H1 (cell line): ENCODE measurements around the gene CTBP2.

ENCODE experiments used
- BCL11A ChIP-seq, 2 experiments: IDR thresholded peaks; one replicate each; pipeline ENCODE4 v1.6.1; 2011; ENCODE audit warnings: low read depth in 2 of 2, low read length in 2 of 2, mild to moderate bottlenecking in 2 of 2
- BRCA1 ChIP-seq: IDR thresholded peaks from 2 replicates; pipeline ENCODE4 v1.6.1; 2012; ENCODE audit warnings: low read depth, low read length, improper control_type of control experiment
- CTCF ChIP-seq, 3 experiments: IDR thresholded peaks; 1 replicate in 2 of 3; 2 replicates in 1 of 3; pipeline versions ENCODE4 v1.5.1 to v1.6.1; 2011; ENCODE audit warnings: low read length in 3 of 3, mild to moderate bottlenecking in 3 of 3, inconsistent platforms in 2 of 3, low read depth in 1 of 3, moderate library complexity in 1 of 3; ENCODE audit not compliant: insufficient read depth in 1 of 3; ENCODE audit errors: control extremely low read depth in 1 of 3
- EZH2 ChIP-seq: fragments of 200-600 bp; sonication (generic); IDR thresholded peaks from 2 replicates; pipeline ENCODE4 v1.7.1; 2012; ENCODE audit warnings: low read depth, mild to moderate bottlenecking, moderate library complexity, low read length, inconsistent platforms; ENCODE audit not compliant: severe bottlenecking
- POLR2A ChIP-seq, 2 experiments: IDR thresholded peaks; 1 replicate in 1 of 2; 2 replicates in 1 of 2; pipeline ENCODE4 v1.6.1; 2011; ENCODE audit warnings: low read depth in 2 of 2, low read length in 2 of 2, mild to moderate bottlenecking in 2 of 2; ENCODE audit errors: control extremely low read depth in 1 of 2
- RNF2 ChIP-seq: fragments of 200-900, 300-1000 bp; sonication (generic); IDR thresholded peaks from 2 replicates; pipeline ENCODE4 v1.7.1; 2016; ENCODE audit warnings: borderline replicate concordance, low read depth, mild to moderate bottlenecking, antibody characterized with exemption, low read length; ENCODE audit not compliant: poor library complexity, severe bottlenecking; ENCODE audit errors: missing control alignments
- RXRA ChIP-seq: IDR thresholded peaks from 2 replicates; pipeline ENCODE4 v1.6.1; 2011; ENCODE audit warnings: low read depth, mild to moderate bottlenecking, low read length, moderate library complexity; ENCODE audit not compliant: insufficient read depth
- TAF1 ChIP-seq: IDR thresholded peaks from 2 replicates; pipeline ENCODE4 v1.6.1; 2011; ENCODE audit warnings: mild to moderate bottlenecking, low read depth, low read length
- YY1 ChIP-seq: IDR thresholded peaks from 2 replicates; pipeline ENCODE4 v1.6.1; 2011; ENCODE audit warnings: low read depth, mild to moderate bottlenecking, low read length

GRCh38 chr10:125021686-125022344, 138.5 kb downstream of the CTBP2 start:
- no peak for TF ChIP-seq YY1
- TF ChIP-seq BRCA1, result no peak
- TF ChIP-seq RXRA, result no peak
- TF ChIP-seq CTCF (IDR thresholded peaks at IDR 0.05; ENCODE audit: control extremely low read depth in 1 of 3, insufficient read depth in 1 of 3, low read depth in 1 of 3, low read length in 3 of 3), result no peak
- no peak for TF ChIP-seq TAF1
- no peak for TF ChIP-seq BCL11A (IDR thresholded peaks at IDR 0.05; ENCODE audit: low read depth in 2 of 2, low read length in 2 of 2)
- no peak for TF ChIP-seq RNF2
- TF ChIP-seq EZH2, result no peak
- no peak for TF ChIP-seq POLR2A (IDR thresholded peaks at IDR 0.05; ENCODE audit: control extremely low read depth in 1 of 2, low read depth in 2 of 2, low read length in 2 of 2)
